NCI-H2227 (cell line): Measurements from ENCODE around the gene PTPRN2.
"Not testable (repeated sequence)": the region's sequence is repeated elsewhere in the genome, so short reads cannot be mapped to it uniquely, and the experiment has no call there.

Experiments used
- DNase-seq: peaks from one replicate; lab custom pipeline; 2025; ENCODE audit not compliant: unreplicated experiment; lab: John Stamatoyannopoulos, UW

The PTPRN2 gene

DNA sequence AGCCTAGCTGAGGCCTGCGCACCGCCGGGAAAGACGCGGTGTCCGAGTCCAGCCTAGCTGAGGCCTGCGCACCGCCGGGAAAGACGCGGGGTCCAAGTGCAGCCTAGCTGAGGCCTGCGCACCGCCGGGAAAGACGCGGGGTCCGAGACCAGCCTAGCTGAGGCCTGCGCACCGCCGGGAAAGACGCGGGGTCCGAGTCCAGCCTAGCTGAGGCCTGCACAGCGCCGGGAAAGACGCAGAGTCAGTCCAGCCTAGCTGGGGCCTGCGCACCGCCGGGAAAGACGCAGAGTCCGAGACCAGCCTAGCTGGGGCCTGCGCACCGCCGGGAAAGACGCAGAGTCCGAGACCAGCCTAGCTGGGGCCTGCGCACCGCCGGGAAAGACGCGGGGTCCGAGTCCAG lies 161.9 kb downstream of the PTPRN2 start:
- not testable (repeated sequence) for DNase-seq

DNA sequence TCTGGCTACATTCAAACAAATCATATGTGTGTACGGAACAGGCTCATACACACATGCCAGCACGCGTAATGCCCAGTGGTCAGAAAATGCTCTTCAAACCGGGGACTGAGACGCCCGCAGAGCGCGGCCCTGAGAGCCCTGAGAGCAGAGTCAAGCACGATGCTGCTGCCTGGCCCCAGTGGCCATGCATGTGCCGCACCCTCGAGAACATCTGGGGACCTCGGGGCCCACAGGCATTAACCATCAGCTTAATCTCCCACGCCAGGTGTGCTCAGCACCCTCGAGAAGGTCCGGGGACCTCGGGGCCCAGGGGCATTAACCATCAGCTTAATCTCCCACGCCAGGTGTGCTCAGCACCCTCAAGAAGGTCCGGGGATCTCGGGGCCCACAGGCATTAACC lies 163.1 kb downstream of the PTPRN2 start:
- DNase-seq, result no peak

DNA sequence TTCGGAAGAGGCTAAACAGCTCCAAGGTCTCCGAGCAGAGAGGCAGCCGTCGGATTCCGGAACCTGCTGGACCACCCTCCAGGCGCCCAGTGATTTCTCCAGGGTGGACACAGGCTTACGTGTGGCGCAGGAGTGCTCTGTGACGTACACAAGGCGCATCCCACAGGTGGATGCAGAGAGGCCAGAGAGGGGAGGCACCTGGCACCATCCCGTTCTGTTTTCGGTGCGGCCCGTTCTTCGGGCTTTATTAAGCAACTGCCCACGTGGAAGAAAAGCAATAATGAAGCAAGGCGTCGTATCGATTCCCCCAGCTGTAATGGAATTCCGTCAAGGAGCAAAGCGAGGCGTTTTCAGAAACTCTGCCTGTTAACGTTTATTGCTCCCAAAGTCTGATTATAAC lies 163.6 kb downstream of the PTPRN2 start:
- no peak for DNase-seq

DNA sequence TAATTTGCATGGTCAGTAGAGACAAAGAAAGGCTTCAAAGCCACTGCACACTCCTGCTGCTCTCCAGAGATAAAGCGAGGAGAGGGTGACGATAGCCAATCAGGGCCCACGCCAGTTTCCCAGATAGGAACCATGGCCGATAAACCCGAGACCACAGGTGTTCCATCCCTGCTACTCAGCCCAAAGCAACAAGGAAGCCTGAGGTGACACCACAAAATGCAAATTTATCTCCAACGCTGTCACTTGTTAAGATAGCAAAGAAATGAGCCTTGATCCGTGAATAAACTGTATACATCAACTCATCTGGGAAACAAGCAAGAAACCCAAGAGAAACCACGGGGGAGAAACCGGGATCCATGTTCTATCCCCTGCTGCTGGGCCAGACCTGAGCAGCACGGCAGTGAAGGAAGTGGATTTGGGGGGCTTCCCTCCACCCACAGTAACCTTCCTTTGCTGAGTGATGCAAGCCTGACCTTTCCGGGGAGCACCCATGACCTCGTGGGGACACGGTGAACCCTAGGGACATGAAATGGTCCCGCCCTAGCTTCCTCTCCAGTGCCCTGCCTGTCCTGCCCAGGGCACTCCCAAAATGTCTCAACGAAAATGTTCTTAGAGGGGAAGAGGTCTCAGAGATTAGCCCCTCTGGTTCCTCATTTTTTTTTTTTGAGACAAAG lies 164.6 kb downstream of the PTPRN2 start:
- no peak for DNase-seq

DNA sequence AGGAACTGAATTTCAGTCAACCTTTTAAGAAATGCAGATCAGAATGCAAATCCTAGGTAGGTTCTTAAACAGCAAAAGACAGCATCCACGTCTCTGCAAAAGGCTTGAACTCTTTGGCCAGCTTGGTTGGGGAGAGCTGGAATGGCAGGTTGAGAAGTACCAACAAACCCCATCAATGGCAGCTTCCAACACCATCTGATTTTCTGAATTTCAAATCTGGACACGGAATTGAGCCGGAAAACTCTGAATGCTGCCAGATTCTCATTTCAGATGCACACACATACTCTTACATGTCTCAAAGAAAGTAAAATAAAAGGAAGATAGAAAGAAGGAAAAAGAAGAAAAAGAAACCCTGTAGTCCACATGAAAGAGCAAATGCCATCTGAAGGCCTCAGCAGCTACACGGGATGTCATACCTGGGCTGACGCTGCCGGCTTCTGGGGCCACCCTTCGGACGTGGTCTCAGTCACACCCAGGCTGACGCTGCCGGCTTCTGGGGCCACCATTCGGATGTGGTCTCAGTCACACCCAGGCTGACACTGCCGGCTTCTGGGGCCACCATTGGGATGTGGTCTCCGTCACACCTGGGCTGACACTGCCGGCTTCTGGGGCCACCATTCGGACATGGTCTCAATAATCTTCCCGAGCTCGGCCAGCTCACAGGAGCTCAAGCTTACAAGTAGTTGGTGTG lies 165.3 kb downstream of the PTPRN2 start:
- no peak for DNase-seq

DNA sequence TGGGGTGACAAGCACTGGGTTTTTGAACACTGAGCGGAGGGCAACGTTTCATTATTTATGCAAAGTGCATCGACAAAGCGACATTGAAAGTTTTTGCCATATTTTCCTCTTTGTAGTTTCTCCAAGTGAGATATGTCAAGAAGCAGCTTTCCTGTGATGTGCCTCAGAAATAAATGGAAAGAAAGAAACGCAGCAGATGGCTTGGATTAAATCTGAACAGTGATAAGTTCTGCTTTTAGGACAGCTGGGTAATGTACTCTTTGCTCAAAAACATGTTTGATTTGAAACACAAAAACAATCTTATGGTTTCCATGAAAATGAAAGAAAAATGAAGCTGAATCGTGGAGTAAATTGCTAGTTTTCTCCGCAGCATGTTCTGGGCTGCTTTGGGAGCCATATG lies 166.3 kb downstream of the PTPRN2 start:
- DNase-seq, result no peak

DNA sequence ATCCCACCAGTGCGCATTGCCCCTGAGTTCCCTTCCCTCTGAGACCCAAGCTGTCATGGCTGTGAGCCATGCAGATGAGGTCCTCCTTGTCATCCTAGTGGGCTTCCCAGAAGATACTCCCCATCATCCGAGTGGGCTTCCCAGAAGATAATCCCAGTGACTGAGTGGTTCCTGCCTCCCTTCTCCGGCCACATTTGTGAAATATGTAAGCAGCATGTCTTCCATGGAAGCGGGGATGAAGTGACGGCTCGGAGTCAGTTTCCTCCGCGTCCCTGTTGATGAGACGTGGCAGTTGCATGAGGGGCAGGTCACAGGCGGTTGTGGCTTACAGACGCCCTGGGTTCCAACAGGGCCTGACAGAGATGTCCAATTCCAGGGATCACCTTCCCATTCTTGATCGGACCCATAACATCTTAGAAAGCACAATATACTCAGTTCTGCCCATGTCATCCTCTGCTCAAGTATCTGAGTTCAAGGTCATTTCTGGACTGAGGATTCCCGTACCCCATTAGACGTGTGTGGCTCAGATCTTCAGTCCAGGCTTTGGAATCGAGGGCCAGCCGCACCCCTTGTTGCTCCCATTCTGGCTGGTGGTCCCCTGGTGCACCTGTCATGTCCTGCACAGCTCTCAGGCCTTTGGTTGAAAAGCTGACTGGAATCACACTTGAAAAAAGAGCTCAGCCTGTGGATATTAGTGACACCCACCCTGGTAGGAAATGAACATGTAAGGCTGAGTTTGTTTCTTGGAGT lies 166.9 kb downstream of the PTPRN2 start:
- no peak for DNase-seq

DNA sequence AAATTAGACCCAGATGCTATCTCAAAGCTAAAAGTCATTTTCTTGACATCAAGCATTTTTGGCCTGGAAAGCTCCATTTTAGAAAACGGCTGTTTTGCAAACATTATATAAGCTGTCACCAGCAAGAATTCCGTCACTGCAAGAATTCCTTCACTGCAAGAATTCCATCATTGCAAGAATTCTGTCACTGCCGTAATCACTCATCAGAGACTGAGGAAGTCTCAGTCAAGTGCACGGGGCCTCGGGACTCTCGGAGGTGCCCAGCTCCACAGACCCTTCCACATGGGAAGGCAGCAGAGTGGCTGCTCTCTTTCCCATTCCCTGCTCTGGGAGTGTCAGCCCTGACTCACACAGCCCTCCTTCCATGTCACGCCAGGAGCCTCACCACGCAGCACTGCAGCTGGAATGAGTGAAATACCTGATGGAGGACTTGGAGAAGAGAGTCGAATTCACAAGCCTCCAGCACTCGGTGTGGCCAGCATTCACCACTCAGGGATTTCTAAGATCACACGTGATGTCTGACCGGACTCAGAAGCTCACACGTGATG lies 168.3 kb downstream of the PTPRN2 start:
- DNase-seq, result no peak

DNA sequence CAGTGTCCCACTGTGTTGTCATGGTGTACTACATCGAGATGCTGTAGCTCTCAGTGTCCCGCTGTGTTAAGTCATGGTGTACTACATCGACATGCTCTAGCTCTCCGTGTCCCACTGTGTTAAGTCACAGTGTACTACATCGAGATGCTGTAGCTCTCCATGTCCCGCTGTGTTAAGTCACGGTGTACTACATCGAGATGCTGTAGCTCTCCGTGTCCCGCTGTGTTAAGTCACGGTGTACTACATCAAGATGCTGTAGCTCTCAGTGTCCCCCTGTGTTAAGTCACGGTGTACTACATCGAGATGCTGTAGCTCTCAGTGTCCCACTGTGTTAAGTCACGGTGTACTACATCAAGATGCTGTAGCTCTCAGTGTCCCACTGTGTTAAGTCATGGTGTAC lies 169.2 kb downstream of the PTPRN2 start:
- DNase-seq, result not testable (repeated sequence)

DNA sequence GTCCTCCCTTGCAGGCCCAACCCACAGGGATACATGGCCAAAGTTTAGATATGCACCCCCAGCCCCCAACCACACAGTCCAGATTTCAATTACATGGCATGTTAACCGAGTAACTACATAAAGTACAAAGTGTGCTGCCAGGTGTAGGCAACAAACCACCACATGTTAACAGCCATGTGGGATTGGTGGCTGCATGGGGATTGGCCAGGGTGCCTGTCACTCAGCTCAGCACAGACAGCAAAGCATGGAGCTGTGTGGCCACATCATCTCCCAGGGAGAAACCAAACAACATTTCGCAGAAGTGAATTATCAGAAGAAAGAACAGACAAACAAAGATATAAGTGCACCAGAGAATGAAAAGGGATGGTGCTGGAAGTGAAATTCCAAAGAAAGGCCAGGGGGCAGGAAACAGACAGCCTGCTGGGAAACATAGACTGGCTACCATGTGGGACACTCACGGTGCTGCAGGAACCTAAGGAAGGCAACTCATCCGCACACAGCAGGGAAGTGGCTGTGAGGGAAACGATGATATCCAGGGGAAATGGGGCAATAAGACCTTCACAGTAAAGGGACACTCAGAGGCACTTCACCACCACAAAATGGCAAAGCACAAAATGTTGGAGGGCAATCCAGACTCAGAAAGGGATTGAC lies 171.2 kb downstream of the PTPRN2 start:
- no peak for DNase-seq

DNA sequence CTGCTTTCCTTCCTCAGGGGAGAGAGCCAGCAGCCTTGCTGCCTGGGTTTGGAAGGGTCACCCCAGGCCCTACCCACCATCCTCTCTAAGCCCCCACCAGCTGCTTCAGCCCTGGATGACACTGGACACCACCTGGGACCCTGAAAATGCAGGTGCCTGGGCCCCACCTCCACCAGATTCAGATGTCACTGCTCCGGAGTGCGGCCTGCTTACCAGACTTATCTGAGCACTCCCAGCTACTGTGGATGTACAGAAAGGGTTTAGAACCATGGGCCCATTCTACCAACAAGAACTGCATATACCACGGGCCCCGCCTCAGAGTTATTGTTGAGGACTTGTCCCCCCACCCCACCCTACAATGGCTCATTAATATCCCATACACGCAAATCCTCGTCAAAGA lies 172.3 kb downstream of the PTPRN2 start:
- no peak for DNase-seq

DNA sequence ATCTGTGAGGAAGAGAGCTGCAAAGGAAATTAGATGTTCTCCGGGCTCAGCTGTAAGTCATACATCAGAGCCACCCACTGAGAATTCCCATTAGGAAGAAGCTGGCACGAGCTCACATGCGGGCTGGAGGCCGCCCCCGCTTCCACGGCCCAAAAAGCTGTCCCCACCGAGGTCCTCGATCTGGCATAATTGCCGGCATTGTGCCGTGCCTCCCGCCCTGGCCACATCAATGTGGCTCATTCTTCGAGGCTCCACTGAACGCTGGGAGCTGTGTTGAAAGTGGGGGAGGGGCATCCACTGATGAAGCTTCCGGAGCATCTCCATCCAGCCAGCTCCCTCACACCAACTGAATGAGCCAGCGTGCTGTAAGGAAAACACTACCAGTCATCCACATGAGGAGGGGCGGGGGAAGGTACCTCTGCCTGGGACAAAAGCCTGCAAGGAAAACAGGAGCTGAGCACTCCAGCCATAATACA lies 173.1 kb downstream of the PTPRN2 start:
- DNase-seq, result peak; percentile 98

DNA sequence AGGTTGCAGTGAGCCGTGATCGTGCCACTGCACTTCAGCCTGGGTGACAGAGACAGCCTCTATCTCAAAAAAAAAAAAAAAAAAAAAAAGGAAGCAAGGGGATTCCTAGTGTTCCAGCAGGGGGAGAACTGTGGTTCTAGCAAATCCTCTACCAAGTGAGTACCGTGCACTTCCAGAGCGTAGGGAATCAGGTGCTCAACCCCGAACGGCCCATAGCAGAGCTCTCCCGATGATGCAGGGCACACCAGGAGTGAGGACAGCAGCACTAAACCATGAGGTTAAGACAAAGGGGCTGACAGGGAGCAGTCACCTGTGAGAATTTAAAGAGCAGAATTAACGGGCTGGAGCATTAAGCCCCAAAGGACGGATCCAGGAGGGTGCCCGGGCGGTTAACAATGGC lies 173.6 kb downstream of the PTPRN2 start:
- peak; percentile 90 for DNase-seq

DNA sequence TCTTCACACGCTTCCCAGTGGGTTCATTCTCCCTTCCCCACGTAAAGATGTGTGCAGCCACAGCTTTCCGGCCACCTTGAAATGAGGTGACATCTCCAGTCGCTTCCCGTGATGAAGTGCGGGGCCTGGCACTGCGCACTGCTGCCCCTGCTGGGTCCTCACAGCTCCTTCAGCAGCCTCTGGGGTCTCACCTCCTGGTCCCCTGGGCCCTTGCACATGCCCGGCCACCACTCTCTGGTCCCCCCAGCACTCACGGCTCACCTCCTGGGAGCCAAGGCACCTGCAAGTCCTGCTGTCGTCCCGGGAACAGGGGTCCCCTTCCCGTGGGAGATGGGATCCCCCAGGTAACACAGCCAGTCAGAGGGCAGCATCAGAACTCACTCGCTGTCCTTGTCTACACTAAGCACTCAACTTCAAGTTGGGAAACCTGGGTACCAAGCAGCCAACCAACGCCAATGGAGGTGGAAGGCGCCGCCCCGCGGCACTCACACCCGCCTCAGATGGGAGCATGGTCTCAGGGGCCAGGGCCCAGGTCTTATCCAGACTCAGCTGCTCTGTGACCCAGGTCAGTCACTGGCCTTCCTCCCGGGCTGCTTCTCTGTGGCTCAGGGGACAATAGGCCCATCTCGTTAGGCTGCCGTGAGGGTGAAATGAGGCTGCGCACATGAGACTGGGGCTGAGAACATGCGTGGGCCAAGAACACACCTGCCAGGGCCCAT lies 176.2 kb downstream of the PTPRN2 start:
- no peak for DNase-seq

DNA sequence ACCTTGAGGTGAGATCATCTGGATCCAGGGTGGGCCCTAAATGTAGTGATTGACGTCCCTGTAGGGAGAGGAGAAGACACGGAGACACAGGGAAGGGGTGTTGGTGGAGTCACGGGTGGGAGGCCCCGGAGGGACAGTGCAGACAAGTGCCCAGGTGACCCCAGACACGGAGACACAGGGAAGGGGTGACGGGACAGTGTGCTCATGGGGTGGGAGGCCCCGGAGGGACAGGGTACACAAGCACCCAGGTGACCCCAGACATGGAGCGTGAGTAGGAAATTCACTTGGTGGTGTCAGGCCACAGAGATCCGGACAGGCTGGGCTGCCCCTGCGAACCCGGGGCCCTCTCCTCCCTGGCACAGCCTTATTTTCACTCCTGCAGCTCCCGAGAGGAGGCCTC lies 176.9 kb downstream of the PTPRN2 start:
- no peak for DNase-seq

DNA sequence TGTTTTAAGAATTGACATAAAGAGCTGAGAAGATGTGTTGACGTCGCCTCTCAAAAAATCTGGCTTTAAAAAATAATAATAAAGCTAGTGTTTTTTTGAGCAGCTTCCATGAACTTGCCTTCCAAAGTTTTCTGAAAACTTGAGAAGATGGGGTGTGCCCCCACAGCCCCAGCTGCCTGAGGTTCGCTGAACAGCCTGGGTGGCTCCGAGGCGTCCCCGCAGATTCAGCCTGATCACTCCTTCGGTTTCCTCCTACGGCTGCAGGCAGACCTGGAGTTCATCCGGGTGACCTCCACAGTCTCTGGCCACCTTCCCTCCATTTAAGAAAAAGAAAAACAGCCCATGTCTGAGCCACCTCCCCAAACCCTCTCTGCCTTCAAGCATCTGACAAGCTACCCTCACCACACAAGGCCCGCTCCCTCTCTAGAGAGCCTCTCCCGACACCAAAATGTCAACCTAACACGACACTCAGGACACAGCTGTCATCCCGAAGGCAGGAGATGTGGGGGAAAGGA lies 177.8 kb downstream of the PTPRN2 start:
- DNase-seq, result no peak

DNA sequence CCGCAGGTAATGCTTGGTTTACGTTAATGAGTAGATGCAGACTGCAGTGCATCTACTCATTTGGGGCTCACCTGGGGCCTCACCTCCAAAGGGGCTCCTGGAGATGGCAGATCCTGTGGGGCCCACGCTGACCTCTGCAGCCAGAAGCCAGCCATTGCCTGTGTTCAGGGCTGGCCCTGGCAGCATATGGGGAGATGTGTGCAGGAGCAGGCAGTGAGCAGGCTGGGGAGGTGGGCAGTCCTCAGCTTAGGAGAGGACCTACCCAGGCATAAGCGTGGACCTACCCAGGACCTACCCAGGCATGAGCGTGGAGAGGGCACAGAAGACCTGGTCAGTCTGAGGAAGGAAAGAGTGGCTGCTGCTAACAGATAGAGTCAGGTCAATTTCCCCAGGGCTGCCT lies 178.5 kb downstream of the PTPRN2 start:
- no peak for DNase-seq

DNA sequence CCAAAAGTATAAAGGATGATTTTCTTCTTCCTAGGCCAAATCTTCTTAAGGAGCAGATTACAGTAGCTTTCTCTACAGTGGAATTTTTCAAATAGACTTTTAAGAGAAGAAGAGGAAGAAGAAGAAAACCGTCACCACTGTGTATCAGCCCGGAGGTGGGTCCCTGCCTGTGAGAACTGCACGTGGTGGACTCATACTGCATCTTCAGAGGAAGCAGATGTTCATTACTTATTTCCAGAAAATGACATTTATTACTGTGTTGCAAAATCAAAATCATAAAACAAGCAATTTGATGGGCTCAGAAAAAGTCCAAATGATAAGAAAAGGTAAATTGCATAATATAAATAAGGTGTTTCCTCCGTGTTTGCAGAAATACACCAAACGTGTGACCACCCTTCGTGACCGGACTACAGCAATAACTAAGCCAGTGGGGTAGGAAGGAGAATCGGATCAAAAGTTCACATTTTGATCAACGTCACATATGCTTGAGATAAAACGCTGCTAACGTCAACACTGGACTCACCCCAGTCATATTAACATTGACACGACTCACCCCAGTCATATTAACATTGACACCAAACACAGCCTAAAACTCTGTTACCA lies 179.2 kb downstream of the PTPRN2 start:
- DNase-seq, result no peak

DNA sequence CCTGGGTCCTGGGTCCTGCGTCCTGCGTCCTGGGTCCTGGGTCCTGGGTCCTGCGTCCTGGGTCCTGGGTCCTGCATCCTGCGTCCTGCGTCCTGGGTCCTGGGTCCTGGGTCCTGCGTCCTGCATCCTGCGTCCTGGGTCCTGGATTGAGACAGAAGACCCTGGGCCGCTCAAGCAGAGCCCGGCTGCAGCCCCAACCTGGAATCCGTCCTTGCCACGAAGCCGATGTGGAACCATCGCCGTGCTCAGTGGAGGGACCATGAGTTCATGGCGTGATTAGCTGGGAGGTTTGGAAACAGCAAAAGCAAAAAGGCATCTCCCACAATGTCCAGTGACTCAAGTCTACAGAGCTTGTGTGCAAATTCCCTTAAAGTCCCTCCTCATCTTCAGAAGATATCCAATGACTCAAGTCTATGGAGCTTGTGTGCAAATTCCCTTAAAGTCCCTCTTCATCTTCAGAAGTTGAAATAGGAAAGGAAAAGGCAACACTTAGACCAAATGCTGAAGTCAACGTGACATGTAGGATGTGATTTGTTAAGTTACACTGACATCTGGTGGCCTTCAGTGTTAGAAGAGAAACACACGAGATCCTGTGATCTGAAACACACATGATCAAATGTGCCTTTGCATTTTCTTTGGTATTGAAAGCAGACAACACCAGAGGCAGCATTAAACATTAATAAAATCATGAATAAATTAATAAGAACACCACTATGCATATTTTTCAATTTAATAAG lies 179.9 kb downstream of the PTPRN2 start:
- DNase-seq, result peak; percentile 85
